Tibial nerve (tissue), 4 donors: ENCODE data around the gene C1orf56. TPM values are rescaled to one million over a fixed set of nuclear protein-coding genes. Genes with fewer than 3 reads are reported as not detected.

Experiments used
- DNase-seq, 2 donors: peaks; one replicate each; pipeline ENCODE4 v3.0.0-alpha.2; 2019; ENCODE audit warnings: low spot score in 2 of 2
- H3K27ac ChIP-seq, 4 donors: fragments of 200-600 bp; sonication (generic) in 3 of 4; one replicate each; pipeline ENCODE4 v1.5.1; 2017 to 2019; ENCODE audit warnings: mild to moderate bottlenecking in 1 of 4
- H3K27me3 ChIP-seq, 2 donors: fragments of 200-600 bp; sonication (generic) in 1 of 2; one replicate each; pipeline versions ENCODE4 v1.5.1 to v1.6.0; 2017 to 2019
- H3K36me3 ChIP-seq, 3 donors: fragments of 200-600 bp; sonication (generic); one replicate each; pipeline ENCODE4 v1.5.1; 2018 to 2019
- H3K4me1 ChIP-seq, 4 donors: fragments of 200-600 bp; sonication (generic) in 3 of 4; one replicate each; pipeline ENCODE4 v1.5.1; 2017 to 2019
- H3K4me3 ChIP-seq, 4 donors: fragments of 200-600 bp; sonication (generic) in 3 of 4; one replicate each; pipeline ENCODE4 v1.5.1; 2017 to 2019; ENCODE audit warnings: mild to moderate bottlenecking in 1 of 4, moderate library complexity in 1 of 4
- H3K9me3 ChIP-seq, 4 donors: fragments of 200-600 bp; sonication (generic) in 3 of 4; one replicate each; pipeline ENCODE4 v1.5.1; 2017 to 2019
- EP300 ChIP-seq, 2 donors: sonication (generic); formaldehyde crosslinking; IDR thresholded peaks; one replicate each; pipeline ENCODE4 v1.6.1; 2017; ENCODE audit warnings: antibody characterized with exemption in 2 of 2, mild to moderate bottlenecking in 1 of 2
- POLR2A ChIP-seq, 2 donors: fragments of 450-650 bp; IDR thresholded peaks; one replicate each; pipeline ENCODE4 v1.6.1; 2017; ENCODE audit warnings: antibody characterized with exemption in 2 of 2, mild to moderate bottlenecking in 2 of 2, moderate library complexity in 2 of 2
- WGBS, 2 donors: methylation state at CpG; one replicate each; pipeline ENCODE4 v1.1.5; 2018; 5-methylcytosine and 5-hydroxymethylcytosine counted together
- small RNA-seq: library from RNA; depleted of rRNA; stranded (forward); fragments of <200 nt; gene quantifications from one replicate; pipeline ENCODE3, GENCODE V24; 2016
- total RNA-seq, 4 donors: library from RNA; depleted of rRNA; stranded (reverse); fragments of >200 nt; gene quantifications; one replicate each; pipeline ENCODE4 v1.1.0, GENCODE V29; 2016
- TF ChIP-seq, protein P1 (sequence below), 5 experiments: fragments of 200-600 bp in 3 of 5; fragments of 450-650 bp in 2 of 5; sonication (generic) in 3 of 5; IDR thresholded peaks; one replicate each; pipeline ENCODE4 v1.5.1; 2016 to 2019; ENCODE audit warnings: antibody characterized with exemption in 5 of 5, mild to moderate bottlenecking in 3 of 5, moderate library complexity in 2 of 5

C1orf56 gene
- total RNA-seq, 4 donors from 2014 or later = 5.0 to 9.6 (median 6.5) TPM

DNA sequence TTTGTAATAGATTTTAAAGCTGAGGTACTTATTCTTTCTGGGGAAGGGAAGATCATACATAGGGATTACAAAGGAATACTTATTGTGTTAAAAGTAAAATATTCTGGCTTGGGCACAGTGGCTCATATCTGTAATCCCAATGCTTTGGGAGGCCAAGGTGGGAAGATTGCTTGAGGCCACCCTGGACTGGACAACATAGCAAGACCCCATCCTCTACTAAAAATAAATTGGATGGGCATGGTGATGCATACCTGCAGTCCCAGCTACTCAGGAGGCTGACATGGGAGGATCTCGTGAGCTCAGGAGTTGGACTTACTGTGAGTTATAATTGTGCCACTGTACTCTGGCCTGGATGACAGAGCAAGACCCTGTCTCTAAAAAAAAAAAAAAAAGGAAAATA, 50.6 kb downstream of the C1orf56 start:
- 81 to 93% methylated on average over 1 of the region's 1 CpG for WGBS, 2 donors
- no peak for TF ChIP-seq POLR2A (IDR thresholded peaks at IDR 0.05)
- TF ChIP-seq, protein P1, sequence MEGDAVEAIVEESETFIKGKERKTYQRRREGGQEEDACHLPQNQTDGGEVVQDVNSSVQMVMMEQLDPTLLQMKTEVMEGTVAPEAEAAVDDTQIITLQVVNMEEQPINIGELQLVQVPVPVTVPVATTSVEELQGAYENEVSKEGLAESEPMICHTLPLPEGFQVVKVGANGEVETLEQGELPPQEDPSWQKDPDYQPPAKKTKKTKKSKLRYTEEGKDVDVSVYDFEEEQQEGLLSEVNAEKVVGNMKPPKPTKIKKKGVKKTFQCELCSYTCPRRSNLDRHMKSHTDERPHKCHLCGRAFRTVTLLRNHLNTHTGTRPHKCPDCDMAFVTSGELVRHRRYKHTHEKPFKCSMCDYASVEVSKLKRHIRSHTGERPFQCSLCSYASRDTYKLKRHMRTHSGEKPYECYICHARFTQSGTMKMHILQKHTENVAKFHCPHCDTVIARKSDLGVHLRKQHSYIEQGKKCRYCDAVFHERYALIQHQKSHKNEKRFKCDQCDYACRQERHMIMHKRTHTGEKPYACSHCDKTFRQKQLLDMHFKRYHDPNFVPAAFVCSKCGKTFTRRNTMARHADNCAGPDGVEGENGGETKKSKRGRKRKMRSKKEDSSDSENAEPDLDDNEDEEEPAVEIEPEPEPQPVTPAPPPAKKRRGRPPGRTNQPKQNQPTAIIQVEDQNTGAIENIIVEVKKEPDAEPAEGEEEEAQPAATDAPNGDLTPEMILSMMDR (IDR thresholded peaks at IDR 0.05) = no peak
- TF ChIP-seq EP300 (IDR thresholded peaks at IDR 0.05) = no peak
- DNase-seq = no peak

More for the DNA sequence above, 50.6 kb downstream of the C1orf56 start:
- Histone ChIP-seq H3K4me1 (no peaks in the 10 kb centered on the region), H3K27ac (no peak overlapping the region), H3K9me3 (no peaks in the 10 kb centered on the region), H3K36me3 (peaks cover 0 to 67% (median 0%) of the 10 kb centered on the region in 3 donors), H3K4me3 (no peak overlapping the region), H3K27me3 (no peaks in the 10 kb centered on the region)

Small RNAs within 50 kb of the gene (small RNA-seq; reads per million reads assigned to genes)
- gene RNU6-884P = not detected

Other genes starting within 250 kb of the C1orf56 start
- 10 to 100 TPM; 42.0 to 87.9 (median 45.5) TPM for gene CTSK, start 239.5 kb upstream of the C1orf56 start, total RNA-seq
- gene ARNT, start 171.2 kb upstream of the C1orf56 start, total RNA-seq = 10 to 100 TPM; 56.6 to 67.4 (median 58.6) TPM
- gene CTXND2, start 160.6 kb upstream of the C1orf56 start, total RNA-seq = not detected
- 10 to 100 TPM; 30.6 to 42.9 (median 35.3) TPM for gene SETDB1, start 121.4 kb upstream of the C1orf56 start, total RNA-seq
- gene CERS2, start 72.9 kb upstream of the C1orf56 start, total RNA-seq = 100 to 1,000 TPM; 137 to 168 (median 140) TPM
- 10 to 100 TPM in 2 of 4 donors, 1 to 10 TPM in 2; 2.1 to 12.2 (median 7.8) TPM for gene ANXA9, start 65.5 kb upstream of the C1orf56 start, total RNA-seq
- 10 to 100 TPM; 45.5 to 63.2 (median 49.5) TPM for gene MINDY1, start 40.8 kb upstream of the C1orf56 start, total RNA-seq
- 10 to 100 TPM; 22.0 to 40.4 (median 28.5) TPM for gene PRUNE1, start 39.3 kb upstream of the C1orf56 start, total RNA-seq
- 1 to 10 TPM in 2 of 4 donors, under 1 TPM in 1, not detected in 1; 0.22 to 2.2 (median 1.3) TPM for gene BNIPL, start 11.2 kb upstream of the C1orf56 start, total RNA-seq
- gene CDC42SE1, start 11.9 kb downstream of the C1orf56 start, total RNA-seq = 10 to 100 TPM; 72.4 to 87.4 (median 80.8) TPM
- 1 to 10 TPM; 1.2 to 2.7 (median 2.0) TPM for gene MLLT11, start 12.6 kb downstream of the C1orf56 start, total RNA-seq
- 10 to 100 TPM; 17.4 to 43.1 (median 22.3) TPM for gene GABPB2, start 23.0 kb downstream of the C1orf56 start, total RNA-seq
- 10 to 100 TPM; 15.5 to 28.7 (median 18.7) TPM for gene SEMA6C, start 98.9 kb downstream of the C1orf56 start, total RNA-seq
- 10 to 100 TPM in 1 of 4 donors, 1 to 10 TPM in 3; 4.4 to 12.9 (median 8.6) TPM for gene TNFAIP8L2, start 108.9 kb downstream of the C1orf56 start, total RNA-seq
- 10 to 100 TPM; 10.1 to 16.5 (median 13.8) TPM for gene LYSMD1, start 118.2 kb downstream of the C1orf56 start, total RNA-seq
- gene SCNM1, start 118.4 kb downstream of the C1orf56 start, total RNA-seq = 10 to 100 TPM; 20.5 to 42.6 (median 31.2) TPM
- 1 to 10 TPM in 2 of 4 donors, not detected in 2; 1.1 to 4.8 TPM for gene TMOD4, start 128.2 kb downstream of the C1orf56 start, total RNA-seq
- 10 to 100 TPM; 24.5 to 35.5 (median 31.0) TPM for gene VPS72, start 142.4 kb downstream of the C1orf56 start, total RNA-seq
- 10 to 100 TPM; 52.6 to 89.0 (median 62.4) TPM for gene PIP5K1A, start 150.8 kb downstream of the C1orf56 start, total RNA-seq
- 100 to 1,000 TPM; 112 to 153 (median 120) TPM for gene PSMD4, start 207.0 kb downstream of the C1orf56 start, total RNA-seq
- 10 to 100 TPM; 21.1 to 35.3 (median 27.1) TPM for gene ZNF687, start 234.5 kb downstream of the C1orf56 start, total RNA-seq